ENCODE results near the gene DTNBP1. TPM values are rescaled to one million over a fixed set of nuclear protein-coding genes. Genes with fewer than 3 reads are reported as not detected.

The DTNBP1 gene
- total and polyA plus RNA-seq, 2 of the 4 experiments (the other 2 are of a cell fraction), result 4.8 to 18.7 TPM

DNA sequence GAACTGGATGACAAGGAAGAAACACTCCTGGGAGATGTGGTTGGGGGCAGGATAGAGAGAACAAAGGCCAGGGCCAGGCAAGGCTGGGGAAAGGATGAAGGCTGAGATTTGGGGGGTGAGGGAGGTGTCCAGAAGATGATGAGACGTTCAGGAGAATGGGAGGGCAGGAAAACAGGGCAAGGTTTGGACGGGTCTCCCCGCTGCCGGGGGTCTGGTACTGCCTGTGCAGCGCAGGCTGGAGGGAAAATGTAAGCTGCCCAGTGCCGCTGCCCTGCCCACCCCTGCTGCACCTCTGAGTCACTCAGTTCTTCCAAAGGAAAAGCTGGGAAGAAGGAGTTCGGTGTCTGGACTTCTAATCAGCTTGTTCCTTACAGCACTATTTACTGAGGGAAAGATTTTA lies 130.9 kb downstream of the DTNBP1 start:
- in situ Hi-C loops (cut with MboI; ENCODE audit: low sequenced_read_pairs), result no loop called here
- dilution Hi-C loops (cut with HindIII; ENCODE audit: low sequenced_read_pairs, unreplicated experiment), result no loop called here
- H2BK20ac ChIP-seq (ENCODE audit: low read depth, low read length), result no peak overlapping the region
- no peak overlapping the region for H3K18ac ChIP-seq (ENCODE audit: low read depth, low read length)
- H3K27ac ChIP-seq (ENCODE audit: insufficient read depth, low read length), result no peak overlapping the region
- no peak overlapping the region for H4K8ac ChIP-seq (ENCODE audit: low read depth in 2 of 2, low read length in 2 of 2)
- no peak overlapping the region for H4K91ac ChIP-seq (ENCODE audit: insufficient read depth, low read depth, low read length)
- WGBS, 2 experiments (ENCODE audit: extremely low coverage in 2 of 2, insufficient read length in 1 of 2), result 100% methylated on average over 2 of the region's 7 CpGs; no CpG with 5 or more reads in 1 of the 2 experiments
- H4K20me1 ChIP-seq (ENCODE audit: insufficient read depth, low read length), result 0 out of 2 replicates have a peak, but pooled peaks cover 7% of the 10 kb centered on the region
- ATAC-seq (ENCODE audit: low read depth) (no peak), DNase-seq (no peak)
- POLR2A ChIA-PET (ENCODE audit: unreplicated experiment), result no interaction called here
- no peak overlapping the region for H2AK9ac ChIP-seq (replicated peaks; ENCODE audit: low read depth, low read length, poor library complexity)
- no peak overlapping the region for H2BK5ac ChIP-seq (ENCODE audit: low read depth, low read length, poor library complexity, severe bottlenecking)
- H3K4me1 ChIP-seq (ENCODE audit: control insufficient read depth, insufficient read depth, low read length), result peaks cover 5% of the 10 kb centered on the region; the same call in 1 of the 2 replicates
- H3K9ac ChIP-seq (ENCODE audit: low read depth, low read length), result no peak overlapping the region
- peaks cover 6% of the 10 kb centered on the region for H3K9me1 ChIP-seq (ENCODE audit: insufficient read depth, low read length)
- intact Hi-C loops (cut with micrococcal nuclease), result no loop called here
- H2BK120ac ChIP-seq (ENCODE audit: low read depth, low read length), result no peak overlapping the region
- H2BK15ac ChIP-seq (ENCODE audit: low read depth, low read length), result no peak overlapping the region
- 0 out of 4 replicates have a peak, but pooled peaks cover 0 to 3% of the 10 kb centered on the region in 2 experiments for H3K79me1 ChIP-seq (ENCODE audit: low read depth in 1 of 2, low read length in 2 of 2)
- H3K23ac ChIP-seq (ENCODE audit: low read depth, low read length), result no peak overlapping the region
- H2AFZ ChIP-seq (replicated peaks; ENCODE audit: low read length, poor library complexity), result no peak overlapping the region
- H3K4me2 ChIP-seq (ENCODE audit: low read depth, low read length), result no peak overlapping the region
- BruUV-seq (replicated peaks), result no TSS peak
- no peak overlapping the region for H3K14ac ChIP-seq (replicated peaks; ENCODE audit: low read depth, low read length)
- H3K36me3 ChIP-seq (ENCODE audit: control insufficient read depth, insufficient read depth, low read length), result peaks cover 4% of the 10 kb centered on the region; the same call in 1 of the 2 replicates
- H2AK5ac ChIP-seq (ENCODE audit: low read depth, low read length), result no peak overlapping the region
- no peaks in the 10 kb centered on the region for H3K27me3 ChIP-seq (ENCODE audit: control insufficient read depth, insufficient read depth, low read length)
- H3K56ac ChIP-seq (ENCODE audit: extremely low read depth, insufficient read depth, low read length), result no peak overlapping the region
- no peak overlapping the region for H3K4me3 ChIP-seq (ENCODE audit: insufficient read depth, low read depth, low read length)
- no peak overlapping the region for H4K5ac ChIP-seq (ENCODE audit: low read depth, low read length)
- no peaks in the 10 kb centered on the region for H3K9me3 ChIP-seq (ENCODE audit: control insufficient read depth, insufficient read depth, low read length)
- no peak overlapping the region for H3K4ac ChIP-seq (ENCODE audit: low read depth, low read length)
- CTCF ChIA-PET, result no interaction called here
- TF ChIP-seq BHLHE40 (IDR thresholded peaks at IDR 0.05; ENCODE audit: low read depth, low read length) (no peak), CHD1 (IDR thresholded peaks at IDR 0.05; ENCODE audit: low read depth, low read length) (no peak), POLR2A (IDR thresholded peaks at IDR 0.05; ENCODE audit: low read depth, low read length) (no peak), SMC3 (IDR thresholded peaks at IDR 0.05; ENCODE audit: low read depth, low read length) (no peak), CEBPB (IDR thresholded peaks at IDR 0.05; ENCODE audit: low read depth, low read length) (no peak), FOS (IDR thresholded peaks at IDR 0.05; ENCODE audit: low read depth, low read length) (no peak), MXI1 (IDR thresholded peaks at IDR 0.05; ENCODE audit: borderline replicate concordance, low read depth, low read length) (no peak), RAD21 (IDR thresholded peaks at IDR 0.05; ENCODE audit: low read length) (no peak), MAZ (IDR thresholded peaks at IDR 0.05; ENCODE audit: borderline replicate concordance, low read depth, low read length) (no peak), RCOR1 (IDR thresholded peaks at IDR 0.05; ENCODE audit: insufficient replicate concordance, low read length) (no peak), NFE2L2 (IDR thresholded peaks at IDR 0.05; ENCODE audit: low read depth, low read length) (no peak), MAFK (IDR thresholded peaks at IDR 0.05; ENCODE audit: low read depth, low read length) (no peak)
- TF ChIP-seq, protein P1, sequence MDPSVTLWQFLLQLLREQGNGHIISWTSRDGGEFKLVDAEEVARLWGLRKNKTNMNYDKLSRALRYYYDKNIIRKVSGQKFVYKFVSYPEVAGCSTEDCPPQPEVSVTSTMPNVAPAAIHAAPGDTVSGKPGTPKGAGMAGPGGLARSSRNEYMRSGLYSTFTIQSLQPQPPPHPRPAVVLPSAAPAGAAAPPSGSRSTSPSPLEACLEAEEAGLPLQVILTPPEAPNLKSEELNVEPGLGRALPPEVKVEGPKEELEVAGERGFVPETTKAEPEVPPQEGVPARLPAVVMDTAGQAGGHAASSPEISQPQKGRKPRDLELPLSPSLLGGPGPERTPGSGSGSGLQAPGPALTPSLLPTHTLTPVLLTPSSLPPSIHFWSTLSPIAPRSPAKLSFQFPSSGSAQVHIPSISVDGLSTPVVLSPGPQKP (IDR thresholded peaks at IDR 0.05; ENCODE audit: borderline replicate concordance, low read depth, low read length), result no peak
- TF ChIP-seq, protein P2, sequence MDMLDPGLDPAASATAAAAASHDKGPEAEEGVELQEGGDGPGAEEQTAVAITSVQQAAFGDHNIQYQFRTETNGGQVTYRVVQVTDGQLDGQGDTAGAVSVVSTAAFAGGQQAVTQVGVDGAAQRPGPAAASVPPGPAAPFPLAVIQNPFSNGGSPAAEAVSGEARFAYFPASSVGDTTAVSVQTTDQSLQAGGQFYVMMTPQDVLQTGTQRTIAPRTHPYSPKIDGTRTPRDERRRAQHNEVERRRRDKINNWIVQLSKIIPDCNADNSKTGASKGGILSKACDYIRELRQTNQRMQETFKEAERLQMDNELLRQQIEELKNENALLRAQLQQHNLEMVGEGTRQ (IDR thresholded peaks at IDR 0.05; ENCODE audit: low read depth, low read length), result no peak
- TF ChIP-seq, protein P3, sequence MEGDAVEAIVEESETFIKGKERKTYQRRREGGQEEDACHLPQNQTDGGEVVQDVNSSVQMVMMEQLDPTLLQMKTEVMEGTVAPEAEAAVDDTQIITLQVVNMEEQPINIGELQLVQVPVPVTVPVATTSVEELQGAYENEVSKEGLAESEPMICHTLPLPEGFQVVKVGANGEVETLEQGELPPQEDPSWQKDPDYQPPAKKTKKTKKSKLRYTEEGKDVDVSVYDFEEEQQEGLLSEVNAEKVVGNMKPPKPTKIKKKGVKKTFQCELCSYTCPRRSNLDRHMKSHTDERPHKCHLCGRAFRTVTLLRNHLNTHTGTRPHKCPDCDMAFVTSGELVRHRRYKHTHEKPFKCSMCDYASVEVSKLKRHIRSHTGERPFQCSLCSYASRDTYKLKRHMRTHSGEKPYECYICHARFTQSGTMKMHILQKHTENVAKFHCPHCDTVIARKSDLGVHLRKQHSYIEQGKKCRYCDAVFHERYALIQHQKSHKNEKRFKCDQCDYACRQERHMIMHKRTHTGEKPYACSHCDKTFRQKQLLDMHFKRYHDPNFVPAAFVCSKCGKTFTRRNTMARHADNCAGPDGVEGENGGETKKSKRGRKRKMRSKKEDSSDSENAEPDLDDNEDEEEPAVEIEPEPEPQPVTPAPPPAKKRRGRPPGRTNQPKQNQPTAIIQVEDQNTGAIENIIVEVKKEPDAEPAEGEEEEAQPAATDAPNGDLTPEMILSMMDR (conservative IDR thresholded peaks at IDR 0.05; ENCODE audit: low read depth, low read length), result no peak
